ENCODE results near the gene GPRC5D. TPM values are rescaled to one million over a fixed set of nuclear protein-coding genes. Genes with fewer than 3 reads are reported as not detected.
A peak's percentile ranks its signal among the peaks of the same experiment; 100 is the strongest.

GPRC5D gene
- polyA plus RNA-seq, 12 donors: 0.18 to 0.84 (median 0.52) TPM; not detected in 5

GRCh38 chr12:12979731-12980259 is 27.8 kb upstream of the GPRC5D start:
- peak; percentile 84 for DNase-seq

GRCh38 chr12:12979126-12979525 is 27.2 kb upstream of the GPRC5D start:
- DNase-seq: no peak

- no peak for DNase-seq
Observed at GRCh38 chr12:12977231-12977630, 25.3 kb upstream of the GPRC5D start.

GRCh38 chr12:12976366-12976765 is 24.4 kb upstream of the GPRC5D start:
- no peak for DNase-seq

DNA sequence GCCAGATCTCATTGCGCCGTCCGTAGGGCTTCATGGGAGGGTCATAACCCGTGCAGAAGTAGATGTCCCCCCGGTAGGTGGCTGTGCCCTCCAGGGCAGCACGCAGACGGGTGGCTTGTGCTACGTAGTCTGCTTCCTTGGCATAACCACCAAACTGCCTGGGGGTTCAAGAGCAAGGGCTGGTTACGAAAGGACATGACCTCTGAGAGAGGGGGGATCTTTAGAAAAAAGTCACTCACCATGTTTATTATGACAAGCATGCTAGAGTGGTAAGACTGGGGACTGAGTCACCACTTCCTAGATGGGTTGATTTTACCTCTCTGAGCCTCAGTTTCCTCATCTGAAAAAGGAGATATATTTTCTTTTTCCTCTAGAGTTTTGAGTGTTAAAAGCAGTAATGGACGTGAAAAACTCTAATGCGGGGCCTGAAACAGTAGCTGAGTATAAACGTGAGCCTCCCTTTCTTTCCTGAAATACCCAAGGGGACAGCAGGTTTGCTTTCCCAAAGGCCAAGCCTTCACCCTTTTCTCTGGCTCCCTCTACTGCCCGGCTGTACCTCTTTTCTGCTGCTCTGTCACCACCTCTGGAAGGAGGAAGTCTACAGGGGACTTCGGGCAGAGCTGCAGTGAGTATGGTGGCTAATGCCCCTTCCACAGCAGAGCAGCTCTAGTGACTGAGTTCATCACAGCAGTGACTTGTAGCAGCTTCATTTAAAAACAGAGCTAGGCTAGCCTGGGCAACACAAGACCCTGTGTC is 23.5 kb upstream of the GPRC5D start:
- no peak for DNase-seq

DNA sequence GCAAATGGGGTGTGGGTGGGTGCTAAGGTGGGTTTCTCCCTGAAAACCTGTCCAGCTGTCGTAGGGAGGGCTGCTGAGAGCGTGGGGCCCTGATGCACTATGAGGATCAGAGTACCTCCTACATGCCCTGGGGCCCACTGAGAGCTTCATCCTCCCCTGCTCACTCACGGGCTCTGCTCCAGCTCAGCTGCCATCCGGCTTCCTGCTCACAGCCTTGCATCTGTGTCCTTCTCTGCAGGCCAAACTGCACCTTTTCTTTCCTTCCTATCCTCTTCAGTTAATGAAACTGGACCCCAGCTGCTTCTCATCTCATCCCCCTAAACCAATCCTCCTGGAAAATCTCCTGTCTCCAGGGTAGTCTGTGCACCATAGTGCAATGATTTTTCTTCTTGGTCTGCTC is 22.2 kb upstream of the GPRC5D start:
- DNase-seq: no peak

DNA sequence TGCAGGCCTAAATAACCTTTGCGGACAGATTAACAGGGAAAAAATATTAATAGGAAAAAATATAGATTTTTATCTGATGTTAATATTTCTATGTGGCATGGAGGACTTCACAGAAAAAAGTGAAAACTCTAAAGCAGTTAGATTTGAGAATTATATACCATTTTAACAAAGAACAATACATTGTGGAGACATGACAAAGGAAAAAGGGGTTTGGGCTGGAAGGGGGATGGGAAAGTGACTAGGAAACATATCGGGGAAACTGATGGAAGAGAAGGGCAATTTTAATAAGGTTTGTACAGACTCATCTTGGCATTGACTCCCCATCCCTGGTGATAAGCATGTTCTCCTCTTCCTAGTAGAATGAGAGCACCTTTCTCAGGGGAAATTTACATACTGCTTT is 21.0 kb upstream of the GPRC5D start:
- DNase-seq: no peak

DNA sequence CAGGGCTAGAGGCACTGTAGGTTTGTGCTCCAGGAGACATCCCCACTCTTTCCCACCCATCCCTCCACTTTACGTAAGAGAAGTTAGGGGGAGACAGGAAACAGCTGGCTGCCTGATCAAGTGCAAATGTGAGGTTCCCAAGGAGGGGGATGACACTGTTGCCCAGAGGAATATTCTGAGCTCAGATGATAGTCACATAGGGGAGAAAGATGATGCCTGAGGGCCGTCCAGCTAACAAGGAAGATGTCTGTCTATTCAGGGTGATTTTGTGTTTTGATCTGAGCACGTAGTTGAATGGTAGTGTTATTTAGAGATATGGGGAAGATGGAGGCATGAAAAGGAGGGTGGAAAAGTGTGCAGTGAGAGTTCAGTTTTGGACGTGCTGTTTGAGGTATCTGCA is 13.9 kb upstream of the GPRC5D start:
- no peak for DNase-seq

- DNase-seq: no peak
Observed at GRCh38 chr12:12964255-12964654, 12.3 kb upstream of the GPRC5D start.

- no peak for DNase-seq
Observed at GRCh38 chr12:12960639-12961209, 8.8 kb upstream of the GPRC5D start.

- no peak for DNase-seq
Observed at GRCh38 chr12:12958886-12959285, 6.9 kb upstream of the GPRC5D start.

DNA sequence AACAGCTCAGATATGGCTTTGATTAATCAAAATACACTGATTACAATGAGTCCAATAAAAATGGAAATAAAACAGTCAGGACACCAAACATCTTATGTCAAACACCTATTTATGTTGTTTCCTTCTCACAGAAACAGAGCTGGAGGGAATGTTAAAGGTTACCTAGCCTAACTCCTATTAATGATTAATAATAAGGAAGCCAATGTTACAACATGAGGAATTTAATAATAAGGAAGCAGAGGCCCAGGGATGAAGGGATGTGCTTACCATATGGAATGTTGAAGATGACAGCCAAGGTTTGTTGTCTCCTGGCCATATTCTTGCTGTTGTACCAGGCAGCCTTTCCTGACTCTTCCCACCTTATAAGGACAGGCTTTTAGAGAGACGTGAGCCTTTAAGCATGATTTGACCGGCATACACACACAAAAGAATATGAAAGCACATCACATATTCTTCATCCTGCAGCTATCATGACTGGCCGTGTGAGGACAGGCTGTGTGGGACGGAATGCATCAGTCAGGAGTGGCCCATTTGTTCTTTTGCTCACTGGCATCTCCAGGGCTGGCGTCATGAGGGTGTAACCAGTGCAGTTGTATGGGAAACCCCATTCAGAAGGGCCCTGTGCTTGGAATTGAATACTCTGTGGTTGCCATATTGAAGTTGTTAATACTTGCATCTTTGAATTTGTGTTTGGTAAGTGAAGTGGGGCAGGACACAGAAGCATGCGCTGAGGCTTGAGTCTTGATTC is 3.1 kb upstream of the GPRC5D start:
- no peak for DNase-seq

DNA sequence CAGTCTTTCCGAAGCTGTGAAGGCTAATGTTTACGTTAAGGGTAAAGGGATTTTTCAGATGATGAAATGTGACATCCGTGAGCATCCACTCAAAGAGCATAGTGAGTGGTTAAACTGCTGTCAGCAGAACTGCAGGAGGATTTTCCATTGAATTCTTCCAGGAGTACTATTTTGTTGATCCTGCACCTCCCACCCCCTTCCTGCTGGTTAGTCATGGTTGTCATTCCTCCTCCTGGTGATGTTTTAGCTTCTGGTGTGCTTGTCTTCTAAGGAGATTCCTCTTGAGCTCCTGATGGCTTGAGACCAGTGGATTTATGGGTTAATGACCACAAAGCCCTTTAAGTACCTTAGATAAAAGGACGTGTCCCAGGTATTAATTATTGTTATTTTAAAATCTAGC is 2.4 kb upstream of the GPRC5D start:
- no peak for DNase-seq

GRCh38 chr12:12951504-12951903 is 466 bp downstream of the GPRC5D start:
- no peak for DNase-seq

- DNase-seq: no peak
Observed at GRCh38 chr12:12947902-12948301, 4.1 kb downstream of the GPRC5D start.

DNA sequence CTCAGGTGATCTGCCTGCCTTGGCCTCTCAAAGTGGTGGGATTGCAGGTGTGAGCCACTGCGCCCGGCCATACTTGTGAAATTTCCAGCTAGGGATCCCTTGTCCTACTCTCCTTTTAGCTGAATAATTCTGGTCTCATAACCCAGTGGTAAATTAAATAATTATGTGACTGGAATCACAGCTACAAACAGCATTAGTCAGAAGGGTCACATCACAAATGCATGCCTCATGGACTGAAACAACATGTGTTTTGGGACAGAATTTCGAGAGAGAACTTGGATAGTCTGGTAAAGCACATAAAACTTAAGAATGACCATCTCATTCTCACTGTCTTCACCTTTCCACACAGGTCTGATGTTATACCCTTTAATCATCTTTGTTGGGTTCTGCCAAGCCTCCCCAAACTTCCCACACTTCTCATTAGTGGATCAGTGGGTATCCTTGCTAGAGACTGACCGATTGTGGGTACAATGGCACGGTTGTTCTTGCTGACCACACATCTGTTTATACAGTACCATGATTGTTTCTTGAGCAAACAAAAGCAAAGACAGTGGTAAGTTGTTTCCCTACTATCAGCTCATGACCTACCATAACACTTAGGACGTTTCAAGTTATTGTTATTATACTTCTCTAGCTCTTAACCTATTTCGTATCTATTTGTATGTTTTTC is 5.1 kb downstream of the GPRC5D start:
- DNase-seq: no peak

GRCh38 chr12:12945591-12945990 is 6.4 kb downstream of the GPRC5D start:
- DNase-seq: no peak

DNA sequence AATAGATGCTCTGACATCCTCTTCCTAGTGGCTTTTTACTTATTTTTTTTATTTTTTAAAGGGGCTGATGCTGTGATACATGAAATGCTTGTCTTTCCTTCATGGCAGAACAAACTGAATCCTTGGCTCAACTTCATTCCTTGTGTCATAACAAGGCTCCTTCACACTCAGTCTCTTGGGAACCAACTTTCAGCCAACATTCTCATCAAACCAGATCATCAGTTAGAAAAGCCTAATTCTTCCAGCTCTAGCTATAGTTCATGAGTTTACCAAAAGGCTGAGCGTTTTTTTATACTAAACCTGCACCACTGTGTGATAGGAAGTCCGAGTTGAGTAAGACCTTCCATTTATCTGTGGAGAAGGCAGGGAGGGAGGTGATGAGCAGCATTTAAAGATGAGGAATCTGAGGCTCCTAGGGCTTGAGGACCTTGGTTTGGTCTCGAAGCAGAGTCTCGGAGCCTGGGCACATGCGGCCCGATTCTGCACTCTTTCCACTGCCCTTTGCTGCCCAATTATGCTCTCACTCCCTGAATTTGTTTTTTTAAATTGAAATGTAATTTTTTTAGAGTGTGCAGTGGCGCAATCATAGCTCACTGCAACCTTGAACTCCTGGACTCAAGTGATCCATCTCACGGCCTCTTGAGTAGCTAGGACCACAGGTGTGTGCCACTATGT is 8.2 kb downstream of the GPRC5D start:
- DNase-seq: peak; percentile 72

DNA sequence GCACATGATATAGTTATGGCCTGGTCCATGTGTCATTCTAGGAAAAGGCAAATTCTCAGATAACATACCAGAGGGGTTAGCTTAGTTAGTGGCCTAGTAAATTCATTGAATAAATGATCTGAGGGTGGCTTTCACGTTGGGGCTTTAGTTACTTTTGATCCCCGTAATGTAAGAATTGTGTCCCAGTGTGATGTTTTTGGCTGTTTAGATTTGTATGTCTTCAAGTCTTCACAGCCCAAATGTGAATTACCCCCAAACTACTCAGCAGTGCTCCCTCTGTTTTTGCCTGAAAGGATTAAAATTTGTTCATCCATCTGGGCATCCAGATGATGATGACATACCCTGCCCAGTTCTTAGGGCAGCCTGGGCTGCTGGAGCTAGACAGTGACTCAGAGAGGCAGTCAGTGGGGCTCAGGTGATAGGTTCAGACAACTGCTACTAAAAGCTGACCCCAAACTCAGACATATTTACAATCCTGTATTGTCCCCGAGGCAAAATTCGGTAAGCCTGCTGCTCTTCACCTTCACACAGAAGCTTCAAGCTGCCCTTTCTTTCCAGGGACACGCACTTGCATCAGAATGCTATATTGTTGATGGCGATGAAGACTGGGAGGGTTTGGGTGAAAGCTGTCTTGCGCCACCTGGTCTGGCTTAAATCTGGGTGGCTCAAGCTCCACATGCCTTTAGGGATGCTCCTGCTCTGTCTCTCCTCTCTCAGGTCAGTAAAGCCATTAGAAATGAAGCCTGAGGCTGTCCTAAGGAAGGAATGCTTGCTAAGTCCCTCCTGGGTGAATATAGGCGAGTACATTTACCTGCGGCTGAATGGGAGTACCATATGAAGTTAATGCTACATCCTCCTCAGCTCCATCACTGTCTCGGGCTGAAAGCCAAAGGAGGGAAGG is 10.3 kb downstream of the GPRC5D start:
- no peak for DNase-seq

GRCh38 chr12:12939888-12940287 is 12.1 kb downstream of the GPRC5D start:
- DNase-seq: no peak

- DNase-seq: no peak
Observed at GRCh38 chr12:12938541-12938940, 13.4 kb downstream of the GPRC5D start.

Measured in muscle of arm (tissue), 12 donors.